Neutrophil (primary cell): ENCODE measurements around the gene PIGR.

Experiments used
- H3K27ac ChIP-seq: fragments of 200-600 bp; sonication (generic); 2 replicates; pipeline ENCODE4 v1.5.1; 2016; ENCODE audit warnings: mild to moderate bottlenecking, moderate library complexity
- H3K27me3 ChIP-seq: fragments of 200-600 bp; sonication (generic); 2 replicates; pipeline ENCODE4 v1.6.0; 2016; ENCODE audit warnings: mild to moderate bottlenecking
- H3K36me3 ChIP-seq: fragments of 200-600 bp; sonication (generic); 2 replicates; pipeline ENCODE4 v1.5.1; 2017
- H3K4me1 ChIP-seq, 2 experiments: fragments of 200-600 bp in 1 of 2; sonication (generic) in 1 of 2; 1 replicate in 1 of 2; 2 replicates in 1 of 2; pipeline versions ENCODE4 v1.5.1 to v1.6.1; 2013 to 2016; ENCODE audit warnings: low read depth in 1 of 2, low read length in 1 of 2, mild to moderate bottlenecking in 1 of 2, moderate library complexity in 1 of 2; ENCODE audit not compliant: control insufficient read depth in 1 of 2, insufficient read depth in 1 of 2
- H3K4me3 ChIP-seq, 2 experiments: fragments of 200-600 bp in 1 of 2; sonication (generic) in 1 of 2; 1 replicate in 1 of 2; 2 replicates in 1 of 2; pipeline ENCODE4 v1.5.1; 2013 to 2016; ENCODE audit warnings: low read depth in 1 of 2, low read length in 1 of 2, mild to moderate bottlenecking in 1 of 2, moderate library complexity in 1 of 2
- H3K9me3 ChIP-seq: fragments of 200-600 bp; sonication (generic); 2 replicates; pipeline ENCODE4 v1.5.1; 2016
- TF ChIP-seq, protein P1 (sequence below): fragments of 200-600 bp; sonication (generic); IDR thresholded peaks from 2 replicates; pipeline ENCODE4 v1.5.1; 2016; ENCODE audit warnings: antibody characterized with exemption

The PIGR gene

DNA sequence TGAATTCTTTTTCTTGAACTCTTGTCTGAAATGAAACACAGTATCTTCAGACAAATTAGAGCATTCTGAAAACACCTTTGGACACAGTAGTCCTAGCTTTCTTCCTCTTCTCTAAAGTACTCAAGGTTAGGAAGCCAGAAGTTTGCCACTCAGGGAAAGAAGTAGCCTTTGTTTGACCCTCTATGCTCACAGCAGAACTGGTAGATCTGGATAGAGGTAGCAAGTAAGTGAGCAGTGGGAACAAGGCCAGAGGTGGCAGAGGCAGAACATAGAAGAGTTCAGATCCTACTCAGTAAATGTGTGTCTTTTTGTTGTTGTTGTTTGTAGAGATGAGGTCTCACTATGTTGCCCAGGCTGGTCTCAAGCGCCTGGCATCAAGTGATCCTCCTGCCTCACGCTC, 7.4 kb upstream of the PIGR start:
- Histone ChIP-seq H3K9me3 (no peaks in the 10 kb centered on the region), H3K4me1 (no peaks in the 10 kb centered on the region), H3K4me3 (no peak overlapping the region), H3K36me3 (no peaks in the 10 kb centered on the region), H3K27me3 (peaks cover 38% of the 10 kb centered on the region), H3K27ac (no peak overlapping the region)
- TF ChIP-seq, protein P1, sequence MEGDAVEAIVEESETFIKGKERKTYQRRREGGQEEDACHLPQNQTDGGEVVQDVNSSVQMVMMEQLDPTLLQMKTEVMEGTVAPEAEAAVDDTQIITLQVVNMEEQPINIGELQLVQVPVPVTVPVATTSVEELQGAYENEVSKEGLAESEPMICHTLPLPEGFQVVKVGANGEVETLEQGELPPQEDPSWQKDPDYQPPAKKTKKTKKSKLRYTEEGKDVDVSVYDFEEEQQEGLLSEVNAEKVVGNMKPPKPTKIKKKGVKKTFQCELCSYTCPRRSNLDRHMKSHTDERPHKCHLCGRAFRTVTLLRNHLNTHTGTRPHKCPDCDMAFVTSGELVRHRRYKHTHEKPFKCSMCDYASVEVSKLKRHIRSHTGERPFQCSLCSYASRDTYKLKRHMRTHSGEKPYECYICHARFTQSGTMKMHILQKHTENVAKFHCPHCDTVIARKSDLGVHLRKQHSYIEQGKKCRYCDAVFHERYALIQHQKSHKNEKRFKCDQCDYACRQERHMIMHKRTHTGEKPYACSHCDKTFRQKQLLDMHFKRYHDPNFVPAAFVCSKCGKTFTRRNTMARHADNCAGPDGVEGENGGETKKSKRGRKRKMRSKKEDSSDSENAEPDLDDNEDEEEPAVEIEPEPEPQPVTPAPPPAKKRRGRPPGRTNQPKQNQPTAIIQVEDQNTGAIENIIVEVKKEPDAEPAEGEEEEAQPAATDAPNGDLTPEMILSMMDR: no peak

DNA sequence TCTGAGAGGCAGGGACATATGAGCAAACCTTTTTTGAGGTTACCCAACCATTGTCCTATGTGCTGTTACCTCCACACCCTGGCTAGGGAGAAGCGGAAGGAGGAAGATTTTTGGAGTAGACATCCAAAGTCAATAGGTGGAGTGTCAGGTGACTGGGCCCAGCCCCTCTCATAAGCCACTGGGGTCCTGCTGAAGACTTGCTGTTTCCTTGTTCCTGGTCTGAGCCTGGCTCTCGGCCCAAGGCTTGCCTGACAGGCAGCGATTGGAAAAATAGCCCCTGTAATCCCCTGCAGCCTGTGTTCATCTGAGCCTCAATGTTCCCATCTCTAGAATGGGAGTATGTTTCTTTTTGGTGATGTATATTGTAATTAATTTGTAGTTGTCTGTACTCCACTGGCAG, 6.9 kb upstream of the PIGR start:
- peaks cover 39% of the 10 kb centered on the region for H3K27me3 ChIP-seq
- no peak overlapping the region for H3K4me3 ChIP-seq
- no peaks in the 10 kb centered on the region for H3K4me1 ChIP-seq
- no peak overlapping the region for H3K27ac ChIP-seq
- TF ChIP-seq, protein P1: no peak
- H3K9me3 ChIP-seq: no peaks in the 10 kb centered on the region
- H3K36me3 ChIP-seq: no peaks in the 10 kb centered on the region

DNA sequence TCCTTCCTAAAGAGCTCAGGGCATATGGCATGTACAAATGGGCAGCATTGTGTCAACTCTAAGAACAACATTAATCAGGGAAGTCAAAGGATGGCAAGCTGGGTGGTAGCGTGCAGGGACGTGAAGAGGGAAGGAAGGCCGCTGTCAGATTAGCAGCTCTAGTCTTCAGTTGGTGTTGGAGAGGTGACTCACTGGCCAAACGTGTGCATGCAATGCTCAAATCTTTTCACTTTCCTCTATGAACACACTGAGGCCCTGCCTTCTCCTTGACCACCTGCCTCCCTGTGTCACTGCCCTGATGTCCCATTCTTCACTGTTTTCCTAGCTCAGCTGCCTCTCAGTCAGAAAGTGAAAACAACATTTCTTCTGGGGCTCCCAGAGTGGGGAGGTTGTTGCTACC, 5.9 kb upstream of the PIGR start:
- Histone ChIP-seq H3K27ac (no peak overlapping the region), H3K36me3 (no peaks in the 10 kb centered on the region), H3K4me1 (no peaks in the 10 kb centered on the region), H3K9me3 (no peaks in the 10 kb centered on the region), H3K4me3 (no peak overlapping the region), H3K27me3 (peaks cover 32% of the 10 kb centered on the region)
- TF ChIP-seq, protein P1: no peak

DNA sequence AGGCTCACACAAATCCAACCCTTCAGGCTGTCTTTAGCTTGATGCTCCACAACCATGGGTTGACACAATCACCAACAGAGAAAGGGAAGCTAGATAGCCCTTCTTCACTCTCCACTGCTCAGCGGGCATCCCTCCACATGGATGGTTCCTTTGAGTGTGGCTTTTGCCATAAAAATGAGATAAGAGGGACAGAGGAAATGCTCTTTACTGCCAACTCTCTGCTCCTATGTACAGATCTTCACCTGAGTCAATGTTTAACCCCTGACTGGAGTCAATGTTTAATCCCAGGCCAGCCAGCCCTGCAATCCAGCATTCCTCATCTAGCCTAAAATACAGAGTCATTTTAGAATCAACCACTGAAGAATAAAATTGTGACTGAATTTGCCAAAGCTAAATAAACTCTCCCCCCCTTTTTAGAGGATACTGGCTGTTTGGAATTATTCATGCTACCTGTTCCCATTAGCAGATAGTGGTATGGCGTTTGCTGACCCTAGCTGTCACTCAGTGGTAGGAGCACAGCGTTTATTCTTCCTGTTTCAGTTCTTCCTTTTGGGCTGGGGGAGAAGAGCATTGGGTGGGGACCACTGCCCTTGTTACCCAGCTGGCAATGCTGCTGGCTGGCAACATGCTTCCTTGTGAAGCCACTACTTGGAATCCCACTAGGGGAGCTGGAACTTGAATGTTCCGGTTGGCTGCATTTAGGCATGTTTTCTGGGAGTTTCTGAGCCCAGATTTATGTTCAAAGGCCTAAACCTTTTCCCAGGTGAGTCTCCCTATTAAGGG, 5.2 kb upstream of the PIGR start:
- Histone ChIP-seq H3K9me3 (no peaks in the 10 kb centered on the region), H3K4me3 (no peak overlapping the region), H3K36me3 (no peaks in the 10 kb centered on the region), H3K4me1 (no peaks in the 10 kb centered on the region), H3K27ac (no peak overlapping the region), H3K27me3 (peaks cover 32% of the 10 kb centered on the region)
- TF ChIP-seq, protein P1: no peak

DNA sequence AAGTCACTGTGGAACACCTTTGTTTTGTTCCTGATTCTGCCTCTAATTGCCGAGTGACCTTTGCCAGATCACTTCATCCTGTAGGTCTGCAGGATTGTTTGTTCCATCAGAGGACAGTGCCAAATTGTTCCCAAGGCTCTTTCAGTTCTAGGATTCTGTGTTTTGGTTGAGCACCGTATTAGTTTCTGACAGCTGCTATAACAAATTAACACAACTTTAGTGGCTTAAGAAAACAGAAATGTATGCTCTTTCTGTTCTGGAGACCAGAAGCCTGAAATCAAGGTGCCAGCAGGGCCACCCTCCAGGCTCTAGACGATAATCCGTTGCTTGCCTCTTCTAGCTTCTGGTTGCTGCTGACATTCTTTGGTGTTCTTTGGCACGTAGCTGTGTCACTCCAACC, 3.4 kb upstream of the PIGR start:
- TF ChIP-seq, protein P1: no peak
- H3K27ac ChIP-seq: no peak overlapping the region

More for the DNA sequence above, 3.4 kb upstream of the PIGR start:
- Histone ChIP-seq H3K4me1 (no peaks in the 10 kb centered on the region), H3K27me3 (peaks cover 37% of the 10 kb centered on the region), H3K4me3 (no peak overlapping the region), H3K36me3 (no peaks in the 10 kb centered on the region), H3K9me3 (no peaks in the 10 kb centered on the region)
